ENCODE results near the gene GORAB. TPM values are rescaled to one million over a fixed set of nuclear protein-coding genes. Genes with fewer than 3 reads are reported as not detected.
A peak's percentile ranks its signal among the peaks of the same experiment; 100 is the strongest.

Gene GORAB
- total RNA-seq, 1 donor from 2014 or later: 10.5 TPM

DNA sequence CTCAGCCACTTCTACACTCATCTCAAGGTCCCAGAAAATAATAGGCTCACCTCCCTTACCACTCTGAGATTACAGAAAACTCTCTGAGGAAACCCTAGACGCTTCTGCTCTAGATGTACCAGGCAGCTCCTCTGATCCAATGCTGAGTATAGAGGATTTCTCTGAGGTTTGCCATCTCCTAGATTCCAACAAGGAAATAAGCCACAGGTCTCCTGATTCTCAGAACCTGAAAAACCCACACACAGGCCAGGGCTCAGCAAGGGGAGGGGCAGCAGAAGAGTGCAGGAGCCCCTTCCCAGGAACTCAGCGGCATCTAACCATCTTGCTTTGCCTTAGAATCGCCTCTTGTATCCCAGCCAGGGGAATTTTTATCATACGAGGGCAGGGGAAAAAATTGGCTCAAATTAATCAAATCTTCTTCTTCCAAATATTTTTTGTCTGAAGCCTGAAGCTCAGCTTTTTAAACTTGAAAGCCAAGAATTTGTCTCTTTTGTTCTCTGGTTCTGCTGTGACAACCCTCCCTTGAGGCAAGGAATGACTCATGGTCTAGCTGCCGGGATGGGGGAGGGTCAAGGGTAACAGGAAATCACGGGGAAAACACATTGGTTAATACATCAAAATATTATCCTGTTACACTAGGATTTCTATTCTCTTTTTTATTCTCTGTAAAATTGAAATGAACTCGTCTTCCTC lies 30.8 kb downstream of the GORAB start:
- Mint-ChIP-seq H3K4me1 (peaks cover 27% of the 10 kb centered on the region), H3K27ac (ENCODE audit: unreplicated experiment) (peak overlapping the region; percentile 92), H3K27me3 (ENCODE audit: low read depth) (no peaks in the 10 kb centered on the region), H3K4me3 (peak overlapping the region; percentile 62), H3K36me3 (ENCODE audit: low read depth) (peaks cover 15% of the 10 kb centered on the region), H3K9me3 (peaks cover 7% of the 10 kb centered on the region)
- no peak for DNase-seq (ENCODE audit: low read depth, low spot score)
- TF ChIP-seq, protein P1, sequence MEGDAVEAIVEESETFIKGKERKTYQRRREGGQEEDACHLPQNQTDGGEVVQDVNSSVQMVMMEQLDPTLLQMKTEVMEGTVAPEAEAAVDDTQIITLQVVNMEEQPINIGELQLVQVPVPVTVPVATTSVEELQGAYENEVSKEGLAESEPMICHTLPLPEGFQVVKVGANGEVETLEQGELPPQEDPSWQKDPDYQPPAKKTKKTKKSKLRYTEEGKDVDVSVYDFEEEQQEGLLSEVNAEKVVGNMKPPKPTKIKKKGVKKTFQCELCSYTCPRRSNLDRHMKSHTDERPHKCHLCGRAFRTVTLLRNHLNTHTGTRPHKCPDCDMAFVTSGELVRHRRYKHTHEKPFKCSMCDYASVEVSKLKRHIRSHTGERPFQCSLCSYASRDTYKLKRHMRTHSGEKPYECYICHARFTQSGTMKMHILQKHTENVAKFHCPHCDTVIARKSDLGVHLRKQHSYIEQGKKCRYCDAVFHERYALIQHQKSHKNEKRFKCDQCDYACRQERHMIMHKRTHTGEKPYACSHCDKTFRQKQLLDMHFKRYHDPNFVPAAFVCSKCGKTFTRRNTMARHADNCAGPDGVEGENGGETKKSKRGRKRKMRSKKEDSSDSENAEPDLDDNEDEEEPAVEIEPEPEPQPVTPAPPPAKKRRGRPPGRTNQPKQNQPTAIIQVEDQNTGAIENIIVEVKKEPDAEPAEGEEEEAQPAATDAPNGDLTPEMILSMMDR (conservative IDR thresholded peaks at IDR 0.05): no peak

GRCh38 chr1:170567214-170567613 lies 35.2 kb downstream of the GORAB start:
- TF ChIP-seq, protein P1 (conservative IDR thresholded peaks at IDR 0.05): no peak
- H3K4me1 Mint-ChIP-seq: peaks cover 27% of the 10 kb centered on the region
- H3K27me3 Mint-ChIP-seq (ENCODE audit: low read depth): no peaks in the 10 kb centered on the region
- H3K4me3 Mint-ChIP-seq: no peak overlapping the region
- peaks cover 6% of the 10 kb centered on the region for H3K9me3 Mint-ChIP-seq
- H3K36me3 Mint-ChIP-seq (ENCODE audit: low read depth): peaks cover 23% of the 10 kb centered on the region
- no peak overlapping the region for H3K27ac Mint-ChIP-seq (ENCODE audit: unreplicated experiment)
- no peak for DNase-seq (ENCODE audit: low read depth, low spot score)

DNA sequence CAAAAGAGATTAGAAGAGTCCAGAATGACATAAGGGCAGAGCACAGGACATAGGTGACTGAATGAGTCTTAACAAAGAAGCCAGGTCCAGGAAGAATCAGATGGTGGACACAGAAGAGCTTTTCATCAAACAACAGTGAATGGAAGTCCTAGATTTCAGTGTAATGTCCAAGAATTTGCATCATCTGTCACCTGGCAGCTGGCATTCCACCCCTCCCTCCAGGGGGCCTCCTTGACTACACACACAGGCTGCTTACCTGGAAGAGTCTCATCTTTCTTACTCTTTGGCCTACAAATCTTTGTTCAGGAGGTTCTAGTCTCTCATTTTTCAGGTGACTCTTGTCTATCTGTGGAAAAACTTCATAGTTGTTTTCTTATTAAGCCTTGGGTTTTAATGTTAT lies 36.2 kb downstream of the GORAB start:
- H3K4me1 Mint-ChIP-seq: peaks cover 17% of the 10 kb centered on the region
- no peak overlapping the region for H3K27ac Mint-ChIP-seq (ENCODE audit: unreplicated experiment)
- TF ChIP-seq, protein P1 (conservative IDR thresholded peaks at IDR 0.05): no peak
- no peaks in the 10 kb centered on the region for H3K27me3 Mint-ChIP-seq (ENCODE audit: low read depth)
- no peak for DNase-seq (ENCODE audit: low read depth, low spot score)
- no peak overlapping the region for H3K4me3 Mint-ChIP-seq
- peaks cover 13% of the 10 kb centered on the region for H3K9me3 Mint-ChIP-seq
- peaks cover 17% of the 10 kb centered on the region for H3K36me3 Mint-ChIP-seq (ENCODE audit: low read depth)

DNA sequence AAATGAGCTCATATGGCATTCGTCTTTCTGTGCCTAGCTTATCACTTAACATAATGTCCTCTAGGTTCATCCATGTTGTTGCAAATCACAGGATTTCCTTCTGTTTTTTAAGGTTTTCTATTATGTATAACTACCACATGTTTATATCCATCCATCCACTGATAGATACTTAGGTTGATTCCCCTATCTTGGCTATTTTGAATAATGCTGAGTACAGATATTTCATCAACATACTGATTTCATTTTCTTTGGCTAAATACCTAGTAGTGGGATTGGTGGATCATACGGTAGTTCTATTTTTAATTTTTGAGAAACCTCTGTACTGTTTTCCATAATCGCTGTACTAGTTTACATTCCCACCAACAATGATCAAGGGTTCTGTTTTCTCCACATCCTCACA lies 45.0 kb downstream of the GORAB start:
- TF ChIP-seq, protein P1 (conservative IDR thresholded peaks at IDR 0.05): no peak
- Mint-ChIP-seq H3K9me3 (peaks cover 12% of the 10 kb centered on the region), H3K4me3 (no peak overlapping the region), H3K36me3 (ENCODE audit: low read depth) (peaks cover 2% of the 10 kb centered on the region), H3K27me3 (ENCODE audit: low read depth) (no peaks in the 10 kb centered on the region), H3K4me1 (peaks cover 4% of the 10 kb centered on the region), H3K27ac (ENCODE audit: unreplicated experiment) (no peak overlapping the region)
- DNase-seq (ENCODE audit: low read depth, low spot score): no peak

- H3K36me3 Mint-ChIP-seq (ENCODE audit: low read depth): no peaks in the 10 kb centered on the region
- DNase-seq (ENCODE audit: low read depth, low spot score): no peak
- H3K27ac Mint-ChIP-seq (ENCODE audit: unreplicated experiment): no peak overlapping the region
- TF ChIP-seq, protein P1 (conservative IDR thresholded peaks at IDR 0.05): no peak
- no peaks in the 10 kb centered on the region for H3K27me3 Mint-ChIP-seq (ENCODE audit: low read depth)
- no peak overlapping the region for H3K4me3 Mint-ChIP-seq
- peaks cover 4% of the 10 kb centered on the region for H3K4me1 Mint-ChIP-seq
- peaks cover 1% of the 10 kb centered on the region for H3K9me3 Mint-ChIP-seq
These were observed 46.4 kb downstream of the GORAB start for GRCh38 chr1:170578359-170578758.

Measured in neural crest cell (in vitro differentiated cells).